Activated T-cell treated with anti-CD3 and anti-CD28 coated beads, Interleukin-2, amount 50 U/mL, for 24 hours (primary cell): ENCODE results near the gene NOXA1.
A peak's percentile ranks its signal among the peaks of the same experiment; 100 is the strongest.
"Not testable (repeated sequence)": the region's sequence is repeated elsewhere in the genome, so short reads cannot be mapped to it uniquely, and the experiment has no call there.

Source experiments
- DNase-seq: peaks from one replicate; pipeline ENCODE4 v3.0.0-alpha.2; 2020
- H3K27ac Mint-ChIP-seq: 2 replicates; pipeline ENCODE4 v1.8.0; 2020; ENCODE audit warnings: mild to moderate bottlenecking, mixed read lengths
- H3K27me3 Mint-ChIP-seq: 2 replicates; pipeline ENCODE4 v1.8.0; 2020; ENCODE audit warnings: mixed read lengths
- H3K36me3 Mint-ChIP-seq: 2 replicates; pipeline ENCODE4 v1.8.0; 2020; ENCODE audit warnings: low read depth, mixed read lengths
- H3K4me1 Mint-ChIP-seq: 2 replicates; pipeline ENCODE4 v1.8.0; 2020; ENCODE audit warnings: low read depth, mixed read lengths
- H3K4me3 Mint-ChIP-seq: 2 replicates; pipeline ENCODE4 v1.8.0; 2020; ENCODE audit warnings: mild to moderate bottlenecking, moderate library complexity, mixed read lengths
- H3K9me3 Mint-ChIP-seq: 2 replicates; pipeline ENCODE4 v1.8.0; 2020; ENCODE audit warnings: mixed read lengths

NOXA1 gene

DNA sequence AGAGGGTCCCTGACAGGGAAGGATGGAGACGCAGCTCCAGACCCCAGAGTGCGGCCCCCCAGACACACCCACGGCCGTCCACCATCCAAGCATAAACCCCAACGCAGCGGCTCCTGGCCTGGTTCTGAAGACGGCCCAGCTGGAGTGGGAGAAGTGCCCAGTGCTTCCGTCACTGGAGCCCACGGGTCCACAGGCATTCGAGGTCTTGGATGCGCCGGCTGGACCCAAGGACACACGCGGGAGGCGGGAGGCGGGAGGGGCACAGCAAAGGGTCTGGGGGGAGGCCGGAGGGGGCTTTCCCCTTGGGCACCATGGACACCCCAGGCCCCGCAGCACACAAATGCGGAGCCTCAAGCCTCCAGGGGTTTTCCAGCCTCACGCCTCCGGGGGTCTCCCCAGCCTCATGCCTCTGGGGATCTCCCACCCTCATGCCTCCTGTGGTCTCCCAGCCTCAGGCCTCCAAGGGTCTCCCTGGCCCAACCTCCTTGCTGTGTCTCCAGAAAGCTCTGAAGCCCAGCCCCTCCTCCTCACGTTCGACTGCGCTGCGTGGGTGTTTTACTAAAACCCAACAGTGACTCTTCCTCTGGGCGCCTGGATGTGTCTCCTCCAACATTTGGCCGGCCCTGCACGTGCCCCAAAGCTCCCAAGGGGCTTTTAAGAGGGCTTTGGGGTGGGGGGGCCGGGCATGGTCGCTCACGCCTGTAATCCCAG is 15.4 kb upstream of the NOXA1 start:
- Mint-ChIP-seq H3K36me3 (no peaks in the 10 kb centered on the region), H3K9me3 (no peaks in the 10 kb centered on the region), H3K4me1 (peaks cover 8% of the 10 kb centered on the region), H3K4me3 (no peak overlapping the region), H3K27ac (no peak overlapping the region), H3K27me3 (no peaks in the 10 kb centered on the region)
- no peak for DNase-seq

DNA sequence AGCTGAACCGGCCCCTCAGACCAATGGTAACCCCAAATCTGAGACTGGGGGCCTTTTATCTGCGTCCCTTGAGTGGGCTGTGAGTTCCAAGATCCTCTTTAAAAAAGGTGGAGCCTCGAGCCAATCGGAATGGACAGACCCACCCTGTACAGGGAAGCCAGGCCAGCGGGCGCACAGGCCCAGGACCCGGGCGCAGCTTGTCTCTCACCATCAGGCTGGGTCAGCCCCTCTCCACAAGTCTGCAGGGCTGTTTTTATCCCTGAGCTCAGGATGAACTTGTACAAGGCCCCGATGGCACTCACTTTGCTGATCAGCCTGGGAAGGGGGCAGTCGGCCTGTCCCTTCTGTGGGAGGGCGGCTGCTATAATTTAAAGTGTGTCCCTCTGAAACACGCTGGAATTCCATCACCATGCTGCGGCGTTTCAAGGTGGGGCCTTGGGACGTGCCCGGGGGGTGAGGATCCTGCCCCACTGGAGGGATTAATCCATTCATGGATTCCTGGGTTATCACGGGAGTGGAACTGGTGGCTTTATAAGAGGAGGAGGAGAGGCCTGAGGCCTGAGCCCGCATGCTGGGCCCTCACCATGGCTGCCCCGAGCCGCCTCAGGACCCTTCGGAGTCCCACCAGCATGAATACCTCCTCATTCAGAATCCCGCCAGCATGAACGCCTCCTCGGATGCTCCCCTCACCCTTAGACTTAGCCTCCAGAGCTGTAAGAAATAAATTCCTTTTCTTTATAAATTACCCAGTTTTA is 14.4 kb upstream of the NOXA1 start:
- H3K4me1 Mint-ChIP-seq, result peaks cover 11% of the 10 kb centered on the region
- H3K36me3 Mint-ChIP-seq, result no peaks in the 10 kb centered on the region
- H3K27ac Mint-ChIP-seq, result no peak overlapping the region
- no peak for DNase-seq
- H3K4me3 Mint-ChIP-seq, result no peak overlapping the region
- no peaks in the 10 kb centered on the region for H3K27me3 Mint-ChIP-seq
- H3K9me3 Mint-ChIP-seq, result no peaks in the 10 kb centered on the region

DNA sequence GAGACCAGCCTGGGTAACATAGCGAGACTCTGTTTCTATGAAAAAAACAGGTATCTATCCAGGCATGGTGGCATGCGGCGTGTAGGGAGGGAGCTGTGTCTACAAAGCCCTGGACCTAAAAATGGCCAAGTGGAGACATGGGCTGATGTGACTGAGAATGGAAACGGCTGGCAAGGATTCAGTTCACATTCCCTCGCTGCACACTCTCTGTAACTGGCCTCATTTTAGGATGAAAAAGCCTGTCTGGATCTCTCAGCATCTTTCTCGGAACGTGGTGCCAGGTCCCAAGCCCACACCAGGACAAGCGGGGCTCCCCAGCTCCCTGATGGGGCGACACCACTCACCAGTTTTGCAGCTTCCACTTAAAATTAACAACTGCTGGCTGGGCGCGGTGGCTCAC is 13.7 kb upstream of the NOXA1 start:
- no peak for DNase-seq
- H3K36me3 Mint-ChIP-seq, result no peaks in the 10 kb centered on the region
- H3K27me3 Mint-ChIP-seq, result no peaks in the 10 kb centered on the region
- no peak overlapping the region for H3K4me3 Mint-ChIP-seq
- H3K27ac Mint-ChIP-seq, result no peak overlapping the region
- peaks cover 11% of the 10 kb centered on the region for H3K4me1 Mint-ChIP-seq
- no peaks in the 10 kb centered on the region for H3K9me3 Mint-ChIP-seq

DNA sequence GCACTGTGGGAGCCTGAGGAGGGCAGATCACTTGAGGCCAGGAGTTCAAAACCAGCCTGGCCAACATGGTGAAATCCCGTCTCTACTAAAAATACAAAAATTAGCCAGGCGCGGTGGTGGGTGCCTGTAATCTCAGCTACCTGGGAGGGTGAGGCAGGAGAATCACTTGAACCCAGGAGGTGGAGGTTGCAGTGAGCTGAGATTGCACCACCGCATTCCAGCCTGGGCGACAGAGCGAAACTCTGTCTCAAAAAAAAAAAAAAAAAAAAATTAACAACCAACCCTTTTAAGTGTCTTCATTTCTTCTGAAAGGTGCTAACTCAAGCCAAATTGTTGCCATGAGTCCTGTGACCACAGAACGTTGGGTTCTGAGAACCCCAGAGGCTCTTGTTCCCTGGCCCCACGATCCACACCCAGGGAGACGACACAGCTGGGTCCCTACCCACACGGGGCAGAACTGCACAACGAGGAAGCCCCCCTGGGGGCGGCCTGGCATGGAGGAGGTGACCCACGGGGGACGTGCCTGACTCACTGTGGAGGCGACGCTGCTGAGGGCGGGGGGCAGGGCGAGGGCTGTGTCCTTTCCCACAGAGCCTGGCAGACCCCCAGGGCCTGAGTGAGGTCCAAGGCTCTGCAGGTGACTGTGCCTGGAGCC is 12.8 kb upstream of the NOXA1 start:
- not testable (repeated sequence) for DNase-seq, H3K4me3 Mint-ChIP-seq, H3K27ac Mint-ChIP-seq, H3K36me3 Mint-ChIP-seq, H3K27me3 Mint-ChIP-seq, H3K9me3 Mint-ChIP-seq
- peaks cover 11% of the 10 kb centered on the region for H3K4me1 Mint-ChIP-seq

DNA sequence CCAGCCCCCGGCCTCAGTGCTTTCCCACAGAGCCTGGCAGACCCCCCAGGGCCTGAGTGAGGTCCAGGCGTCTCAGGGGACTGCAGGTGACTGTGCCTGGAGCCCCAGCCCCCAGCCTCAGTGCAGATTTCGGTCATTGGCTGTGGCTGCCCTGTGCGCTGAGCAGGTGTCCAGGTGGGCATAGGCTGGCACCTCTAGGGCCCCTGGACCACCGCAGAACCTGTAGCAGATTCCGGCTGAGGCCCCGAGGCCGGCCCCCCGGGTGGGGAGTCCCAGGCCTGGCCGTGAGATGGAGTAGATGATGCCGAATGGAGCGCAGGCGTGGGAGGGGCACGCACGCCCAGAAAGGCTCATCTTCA is 12.3 kb upstream of the NOXA1 start:
- Mint-ChIP-seq H3K4me3 (no peak overlapping the region), H3K27ac (no peak overlapping the region), H3K4me1 (peaks cover 11% of the 10 kb centered on the region), H3K27me3 (no peaks in the 10 kb centered on the region), H3K36me3 (no peaks in the 10 kb centered on the region), H3K9me3 (no peaks in the 10 kb centered on the region)
- no peak for DNase-seq

DNA sequence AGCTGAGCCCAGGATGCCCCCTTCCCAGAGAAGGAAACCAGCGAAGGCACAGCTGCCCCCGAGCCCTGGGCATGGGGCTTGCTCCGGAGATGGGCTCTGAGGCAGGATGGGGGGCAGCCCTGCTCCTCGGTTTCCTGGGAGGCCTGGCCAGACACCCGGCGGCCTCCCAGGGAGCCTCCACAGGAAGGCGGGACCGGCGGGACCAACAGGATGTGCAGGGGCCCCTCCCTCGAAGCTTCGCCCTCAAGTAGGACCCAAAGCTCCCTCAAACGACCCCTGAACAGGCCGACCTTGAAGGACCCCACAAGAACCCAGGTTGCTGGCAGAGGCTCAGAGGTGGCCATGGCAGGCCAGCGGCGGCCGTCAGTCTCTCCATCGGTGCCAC is 11.9 kb upstream of the NOXA1 start:
- Mint-ChIP-seq H3K4me3 (no peak overlapping the region), H3K9me3 (no peaks in the 10 kb centered on the region)
- DNase-seq, result peak; percentile 39

DNA sequence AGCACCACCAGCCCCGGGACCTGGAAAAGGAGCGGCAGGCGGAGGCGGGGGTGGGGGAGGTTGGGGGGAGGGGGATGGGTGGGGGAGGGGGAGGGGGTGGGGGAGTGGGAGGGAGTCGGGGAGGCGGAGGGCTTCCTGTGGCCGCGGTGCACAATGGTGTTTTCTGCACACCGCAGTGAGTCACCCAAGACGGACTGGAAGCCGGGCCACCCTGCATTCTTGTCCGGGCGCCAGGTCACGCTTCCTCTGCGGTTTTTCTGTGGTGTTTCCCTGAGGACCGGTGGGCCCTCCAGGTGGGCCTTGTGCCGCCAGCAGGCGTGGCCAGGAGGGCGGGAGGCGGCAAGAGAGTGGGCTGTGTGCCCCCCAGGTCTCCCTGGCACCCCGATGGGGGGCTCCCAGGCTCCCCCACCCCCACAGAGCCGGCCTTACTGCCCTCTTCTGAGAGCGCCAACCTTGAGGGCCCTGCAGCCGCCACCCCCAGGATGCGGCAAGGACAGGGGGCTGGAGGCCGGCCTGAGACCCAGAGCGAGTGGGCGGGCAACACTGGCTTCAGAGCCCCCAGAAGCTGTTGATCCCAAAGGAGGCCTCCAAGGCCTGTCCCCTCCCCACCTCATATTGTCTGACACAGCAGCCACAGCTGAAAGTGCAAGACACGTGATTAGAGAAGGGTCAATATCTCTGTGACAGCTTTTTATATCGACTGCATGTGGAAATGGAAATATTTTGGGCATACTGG is 11.4 kb upstream of the NOXA1 start:
- H3K27me3 Mint-ChIP-seq, result no peaks in the 10 kb centered on the region
- H3K4me1 Mint-ChIP-seq, result peaks cover 11% of the 10 kb centered on the region
- DNase-seq, result peak; percentile 56
- H3K4me3 Mint-ChIP-seq, result no peak overlapping the region
- no peaks in the 10 kb centered on the region for H3K9me3 Mint-ChIP-seq
- H3K27ac Mint-ChIP-seq, result no peak overlapping the region
- no peaks in the 10 kb centered on the region for H3K36me3 Mint-ChIP-seq

More for the DNA sequence above, 11.9 kb upstream of the NOXA1 start:
- Mint-ChIP-seq H3K27me3 (no peaks in the 10 kb centered on the region), H3K4me1 (peaks cover 11% of the 10 kb centered on the region), H3K27ac (no peak overlapping the region), H3K36me3 (no peaks in the 10 kb centered on the region)

DNA sequence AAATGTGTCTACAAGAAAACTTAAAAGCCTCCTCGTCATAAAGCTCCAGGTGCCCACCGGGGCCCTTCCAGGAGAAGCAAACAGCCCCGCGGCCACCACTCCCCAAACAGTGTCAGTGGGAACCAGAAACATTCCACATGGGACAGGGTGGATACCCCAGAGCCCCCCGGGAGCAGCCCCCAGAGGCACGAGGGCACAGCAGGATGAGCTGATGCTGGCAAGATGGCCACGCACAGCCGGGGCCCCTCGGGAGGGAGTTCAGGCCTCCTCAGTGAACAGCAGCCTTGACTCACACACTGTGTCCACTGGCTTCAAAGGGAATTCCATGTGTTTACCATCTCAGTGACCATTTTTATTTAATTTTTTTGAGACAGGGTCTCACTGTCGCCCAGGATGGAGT is 10.8 kb upstream of the NOXA1 start:
- Mint-ChIP-seq H3K27me3 (no peaks in the 10 kb centered on the region), H3K27ac (no peak overlapping the region)

DNA sequence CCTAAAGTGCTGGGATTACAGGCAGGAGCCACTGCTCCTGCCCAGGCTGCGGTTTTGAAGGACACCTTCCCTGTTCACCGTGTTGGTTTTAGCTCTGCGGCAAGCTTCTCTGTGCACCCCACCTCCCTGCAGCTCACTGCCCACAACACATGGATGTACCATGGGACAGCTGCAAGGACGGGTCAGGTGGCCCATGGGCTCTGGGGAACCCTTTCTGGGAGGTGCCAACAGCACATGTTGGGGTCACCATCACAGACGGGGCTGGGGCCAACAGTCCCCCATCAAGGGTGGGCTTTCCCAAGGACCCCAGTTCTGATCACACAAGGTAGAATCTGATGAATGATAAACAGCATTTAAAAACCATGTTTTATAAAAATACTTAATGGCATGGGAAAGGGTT is 7.7 kb upstream of the NOXA1 start:
- Mint-ChIP-seq H3K27ac (no peak overlapping the region), H3K36me3 (peaks cover 7% of the 10 kb centered on the region), H3K4me3 (no peak overlapping the region), H3K4me1 (peaks cover 18% of the 10 kb centered on the region), H3K27me3 (no peaks in the 10 kb centered on the region), H3K9me3 (no peaks in the 10 kb centered on the region)
- no peak for DNase-seq

More for the DNA sequence above, 10.8 kb upstream of the NOXA1 start:
- H3K4me1 Mint-ChIP-seq, result peaks cover 11% of the 10 kb centered on the region
- no peaks in the 10 kb centered on the region for H3K36me3 Mint-ChIP-seq
- H3K4me3 Mint-ChIP-seq, result no peak overlapping the region
- H3K9me3 Mint-ChIP-seq, result no peaks in the 10 kb centered on the region
- DNase-seq, result no peak

DNA sequence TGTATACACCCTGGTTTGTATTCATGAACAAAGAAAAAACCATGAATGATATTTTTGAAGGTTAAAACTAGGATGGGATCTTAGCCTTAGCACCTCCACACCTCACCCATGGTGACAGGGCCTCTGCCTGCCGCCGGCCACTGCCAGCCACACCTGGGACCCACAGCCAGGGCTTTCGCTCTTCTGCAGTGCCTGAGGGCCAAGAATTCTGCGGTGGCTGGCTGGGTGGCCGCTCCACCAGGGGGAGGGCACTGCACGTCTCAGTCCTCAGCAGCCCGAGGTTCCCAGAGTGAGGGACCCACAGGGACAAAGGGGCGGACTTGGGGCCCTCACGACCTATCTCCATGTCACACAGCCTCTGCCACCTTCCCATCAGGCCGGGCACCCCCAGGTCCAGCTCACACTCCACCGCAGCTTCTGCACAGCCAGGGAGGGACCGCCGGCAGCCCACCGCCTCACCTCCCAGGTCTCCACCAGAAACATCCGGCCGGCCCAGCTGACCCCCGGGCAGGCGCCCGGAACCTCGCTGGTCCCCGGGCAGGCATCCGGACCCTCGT is 7.1 kb upstream of the NOXA1 start:
- H3K4me1 Mint-ChIP-seq, result peaks cover 17% of the 10 kb centered on the region

DNA sequence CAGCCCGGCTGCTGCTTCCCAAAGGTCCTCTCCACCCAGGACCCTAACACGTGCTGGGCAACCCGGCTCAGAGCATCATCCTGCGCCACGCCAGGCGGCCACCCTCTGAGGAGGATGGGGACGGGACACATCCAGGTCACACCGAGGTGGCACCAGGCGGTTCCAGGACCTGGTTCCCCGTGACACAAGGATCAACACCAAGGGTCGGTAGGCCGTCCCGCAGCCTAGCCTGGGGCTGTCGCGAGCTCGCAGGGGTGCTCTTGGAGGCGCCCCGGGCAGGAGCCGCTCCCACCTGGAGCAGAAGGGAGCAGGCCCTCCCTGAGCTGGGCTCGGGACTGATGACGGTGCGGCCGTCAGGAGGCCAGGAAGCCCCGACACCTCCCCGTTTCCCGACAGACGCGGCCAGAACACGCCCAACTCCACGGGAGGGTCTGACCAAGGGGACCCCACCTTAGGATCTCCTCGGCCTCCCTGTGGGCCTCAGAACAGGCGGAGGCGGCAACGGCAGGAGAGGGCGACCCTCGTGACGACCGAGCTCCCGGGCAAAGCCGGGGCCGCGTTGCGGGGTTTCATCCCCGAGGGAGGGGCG is 6.5 kb upstream of the NOXA1 start:
- H3K36me3 Mint-ChIP-seq, result peaks cover 7% of the 10 kb centered on the region
- DNase-seq, result no peak
- H3K27me3 Mint-ChIP-seq, result no peaks in the 10 kb centered on the region
- no peak overlapping the region for H3K27ac Mint-ChIP-seq
- no peaks in the 10 kb centered on the region for H3K9me3 Mint-ChIP-seq
- peak overlapping the region; percentile 76 for H3K4me3 Mint-ChIP-seq
- peaks cover 18% of the 10 kb centered on the region for H3K4me1 Mint-ChIP-seq

More for the DNA sequence above, 7.1 kb upstream of the NOXA1 start:
- Mint-ChIP-seq H3K4me3 (no peak overlapping the region), H3K27ac (no peak overlapping the region), H3K36me3 (peaks cover 7% of the 10 kb centered on the region), H3K27me3 (no peaks in the 10 kb centered on the region), H3K9me3 (no peaks in the 10 kb centered on the region)
- DNase-seq, result no peak

DNA sequence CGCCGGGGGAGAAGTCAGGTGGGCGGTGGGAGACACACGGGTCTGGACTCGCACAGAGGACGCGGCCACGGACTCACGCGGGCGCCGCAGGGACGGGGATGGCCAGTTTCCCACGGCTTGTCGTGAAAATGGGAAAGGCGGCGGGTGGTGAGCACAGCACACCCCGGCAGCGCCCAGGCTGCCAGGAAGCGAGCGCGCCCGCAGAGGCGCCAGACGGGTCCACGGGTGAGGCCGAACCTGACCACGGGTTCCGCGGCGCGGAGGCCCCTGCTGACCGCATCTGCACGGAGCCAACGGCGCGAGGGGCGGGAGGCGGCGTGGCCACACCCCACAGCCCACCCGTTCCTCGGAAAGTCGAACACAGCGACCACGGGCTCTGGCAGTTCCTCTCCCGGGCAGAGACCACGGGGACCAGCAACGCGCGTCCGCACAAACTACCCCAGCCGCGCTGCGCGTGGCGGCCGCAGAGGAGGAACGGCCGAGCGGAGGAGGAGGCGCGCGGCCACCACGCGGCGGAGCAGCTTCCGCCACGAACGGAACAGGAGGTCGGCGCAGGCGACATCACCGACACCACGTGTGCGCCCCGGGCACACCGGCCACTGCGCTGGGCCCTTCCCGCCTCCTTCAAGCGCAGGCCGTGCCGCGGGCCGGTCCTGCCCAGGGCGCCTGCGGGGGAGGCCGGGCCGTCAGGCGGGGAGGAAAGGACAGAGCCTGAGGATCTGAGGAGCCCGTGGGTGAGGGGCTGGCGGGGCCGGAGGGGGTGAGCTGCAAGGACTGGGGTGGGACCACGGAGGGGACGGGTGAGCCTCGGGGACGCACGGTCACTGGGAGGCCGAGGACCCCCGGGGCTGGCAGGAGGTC is 5.8 kb upstream of the NOXA1 start:
- peak; percentile 59 for DNase-seq
- Mint-ChIP-seq H3K4me1 (peaks cover 22% of the 10 kb centered on the region), H3K27ac (peak overlapping the region; percentile 77), H3K4me3 (peak overlapping the region; percentile 76), H3K36me3 (peaks cover 13% of the 10 kb centered on the region), H3K27me3 (no peaks in the 10 kb centered on the region), H3K9me3 (no peaks in the 10 kb centered on the region)

DNA sequence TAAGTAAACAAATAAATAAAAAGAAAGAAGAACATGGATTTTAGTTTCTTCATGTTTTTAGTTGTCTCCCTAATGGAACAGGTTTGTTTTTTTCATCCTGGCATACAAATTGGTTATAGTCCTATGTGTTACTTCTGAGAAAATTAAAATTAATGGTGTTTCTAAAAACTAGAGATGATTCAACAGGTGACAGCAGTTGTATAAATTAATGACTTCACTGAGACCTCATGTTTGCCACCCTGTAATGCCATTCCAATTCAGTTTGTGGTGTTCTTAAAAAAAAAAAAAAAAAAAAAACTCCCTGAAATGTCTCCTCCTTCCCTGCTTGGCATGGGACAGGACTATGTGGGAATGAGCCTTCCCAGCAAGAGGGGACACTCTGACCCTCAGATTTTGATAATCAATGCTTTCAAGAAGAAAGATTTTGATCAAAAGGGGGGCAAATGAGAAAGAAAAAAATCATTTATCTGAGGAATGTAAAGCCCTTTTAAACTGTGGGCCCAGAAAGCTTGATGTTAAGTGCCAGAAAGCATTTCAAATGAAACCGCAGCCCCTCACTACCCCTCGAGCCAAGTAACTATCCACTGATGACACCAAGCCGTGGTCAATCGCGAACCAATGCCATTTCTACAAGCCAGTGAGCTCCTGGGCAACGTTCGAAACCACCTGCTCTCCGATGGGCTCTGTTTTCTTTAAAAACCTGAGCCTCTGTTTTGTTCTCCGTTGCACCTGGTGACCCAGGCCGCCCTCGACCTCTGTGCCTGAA is 1.2 kb upstream of the NOXA1 start:
- H3K9me3 Mint-ChIP-seq, result no peaks in the 10 kb centered on the region
- peaks cover 19% of the 10 kb centered on the region for H3K4me1 Mint-ChIP-seq
- peaks cover 14% of the 10 kb centered on the region for H3K36me3 Mint-ChIP-seq
- H3K27me3 Mint-ChIP-seq, result no peaks in the 10 kb centered on the region
- peak overlapping the region; percentile 70 for H3K27ac Mint-ChIP-seq
- peak overlapping the region; percentile 86 for H3K4me3 Mint-ChIP-seq
- DNase-seq, result no peak
